BE2C (cell line): ENCODE measurements around the gene PRKAG1.

ENCODE experiments used
- DNase-seq: peaks from one replicate; pipeline ENCODE4 v3.0.0-alpha.2; 2020
- H3K27me3 ChIP-seq: fragments of 250-450 bp; sonication (Bioruptor Pico); 2 replicates; pipeline ENCODE4 v1.5.1; 2020; ENCODE audit warnings: mild to moderate bottlenecking
- H3K36me3 ChIP-seq: fragments of 250-450 bp; sonication (Bioruptor Pico); 2 replicates; pipeline ENCODE4 v1.5.1; 2020; ENCODE audit warnings: mild to moderate bottlenecking
- H3K4me1 ChIP-seq: fragments of 250-450 bp; sonication (Bioruptor Pico); 2 replicates; pipeline ENCODE4 v1.5.1; 2020
- H3K4me3 ChIP-seq: 2 replicates; pipeline ENCODE4 v1.5.1; 2011; ENCODE audit warnings: low read depth, low read length
- H3K9me3 ChIP-seq: fragments of 250-450 bp; sonication (Bioruptor Pico); 2 replicates; pipeline ENCODE4 v1.5.1; 2020
- CTCF ChIP-seq: IDR thresholded peaks from 2 replicates; pipeline ENCODE4 v1.5.1; 2012; ENCODE audit warnings: mild to moderate bottlenecking, low read depth, low read length

PRKAG1 gene

GRCh38 chr12:49059299-49060171 lies 41.0 kb upstream of the PRKAG1 start:
- DNase-seq: no peak
- no peaks in the 10 kb centered on the region for H3K27me3 ChIP-seq
- no peaks in the 10 kb centered on the region; the same call in 1 of the 2 replicates for H3K4me1 ChIP-seq
- peak overlapping the region; percentile 95 for H3K4me3 ChIP-seq
- no peak for TF ChIP-seq CTCF
- no peaks in the 10 kb centered on the region for H3K9me3 ChIP-seq
- peaks cover 13% of the 10 kb centered on the region for H3K36me3 ChIP-seq

GRCh38 chr12:49059045-49059298 lies 40.4 kb upstream of the PRKAG1 start:
- Histone ChIP-seq H3K4me1 (no peaks in the 10 kb centered on the region; the same call in 1 of the 2 replicates), H3K36me3 (peaks cover 19% of the 10 kb centered on the region), H3K4me3 (peak overlapping the region; percentile 95), H3K9me3 (no peaks in the 10 kb centered on the region), H3K27me3 (no peaks in the 10 kb centered on the region)
- DNase-seq: no peak
- TF ChIP-seq CTCF: no peak

GRCh38 chr12:49058366-49059044 lies 39.9 kb upstream of the PRKAG1 start:
- Histone ChIP-seq H3K4me3 (peak overlapping the region; percentile 95), H3K4me1 (no peaks in the 10 kb centered on the region; the same call in 1 of the 2 replicates), H3K36me3 (peaks cover 24% of the 10 kb centered on the region), H3K27me3 (no peaks in the 10 kb centered on the region), H3K9me3 (no peaks in the 10 kb centered on the region)
- no peak for TF ChIP-seq CTCF
- no peak for DNase-seq

- peak overlapping the region; percentile 95 for H3K4me3 ChIP-seq
- no peaks in the 10 kb centered on the region for H3K27me3 ChIP-seq
- no peaks in the 10 kb centered on the region; the same call in 1 of the 2 replicates for H3K4me1 ChIP-seq
- no peaks in the 10 kb centered on the region for H3K9me3 ChIP-seq
- DNase-seq: no peak
- peaks cover 30% of the 10 kb centered on the region for H3K36me3 ChIP-seq
- no peak for TF ChIP-seq CTCF
Measured at GRCh38 chr12:49057888-49058287, 39.3 kb upstream of the PRKAG1 start.

GRCh38 chr12:49055978-49056754 lies 37.6 kb upstream of the PRKAG1 start:
- Histone ChIP-seq H3K36me3 (peaks cover 47% of the 10 kb centered on the region), H3K4me3 (peak overlapping the region; percentile 95)
- TF ChIP-seq CTCF: no peak

More at GRCh38 chr12:49055978-49056754, 37.6 kb upstream of the PRKAG1 start:
- Histone ChIP-seq H3K27me3 (no peaks in the 10 kb centered on the region), H3K9me3 (no peaks in the 10 kb centered on the region), H3K4me1 (no peaks in the 10 kb centered on the region)
- DNase-seq: peak; percentile 62
